SK-N-DZ (cell line): ENCODE results near the gene SAFB. TPM values are rescaled to one million over a fixed set of nuclear protein-coding genes. Genes with fewer than 3 reads are reported as not detected.

Experiments
- DNase-seq: peaks from one replicate; pipeline ENCODE4 v3.0.0-alpha.2; 2015; ENCODE audit warnings: low spot score
- polyA plus RNA-seq, 2 experiments: library from polyadenylated mRNA; depleted of rRNA; stranded (reverse); fragments of >200 nt; gene quantifications; 2 replicates each; pipeline ENCODE4 v1.2.3, GENCODE V29; 2014

Gene SAFB
- polyA plus RNA-seq (2014; cell fraction: cytosol; rRNA removed): 21.0 and 30.1 TPM in 2 replicates
- polyA plus RNA-seq (2014; cell fraction: nucleus; rRNA removed): 45.2 and 117 TPM in 2 replicates

GRCh38 chr19:5622465-5623396, at the start of gene SAFB, which contains the start of gene SAFB2:
Gene SAFB (plus strand): TSS chr19:5623083. CDS start chr19:5623206, 123 bp downstream.
Gene SAFB2 (minus strand): TSS chr19:5622776. CDS start chr19:5622715, 61 bp downstream.
- peak; percentile 98 for DNase-seq

DNA sequence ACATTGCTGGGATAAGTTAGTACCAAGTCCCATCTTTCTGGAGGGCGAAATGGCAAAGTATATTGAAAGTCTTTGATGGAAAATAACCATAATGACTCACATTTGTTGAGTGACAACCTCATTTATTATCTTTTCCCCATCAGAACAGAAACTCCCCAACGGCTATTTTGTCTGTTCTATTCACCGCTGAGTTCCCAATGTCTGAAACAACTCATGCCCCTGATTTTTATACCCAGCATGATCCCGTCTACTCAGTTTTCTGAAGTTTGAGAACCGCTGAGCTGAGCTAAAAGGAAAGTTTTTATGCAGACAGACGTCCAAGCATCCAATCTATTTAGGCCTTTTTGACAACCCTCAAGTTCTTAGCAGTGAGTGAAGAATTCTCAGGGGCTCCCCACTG, 47.3 kb upstream of the SAFB start:
- DNase-seq: no peak

- DNase-seq: peak; percentile 57
Observed at GRCh38 chr19:5578097-5578846, 44.6 kb upstream of the SAFB start.

- no peak for DNase-seq
Observed at GRCh38 chr19:5579286-5579685, 43.6 kb upstream of the SAFB start.

- no peak for DNase-seq
Observed at GRCh38 chr19:5579697-5580096, 43.2 kb upstream of the SAFB start.

- DNase-seq: no peak
Observed at GRCh38 chr19:5580161-5580571, 42.7 kb upstream of the SAFB start.

DNA sequence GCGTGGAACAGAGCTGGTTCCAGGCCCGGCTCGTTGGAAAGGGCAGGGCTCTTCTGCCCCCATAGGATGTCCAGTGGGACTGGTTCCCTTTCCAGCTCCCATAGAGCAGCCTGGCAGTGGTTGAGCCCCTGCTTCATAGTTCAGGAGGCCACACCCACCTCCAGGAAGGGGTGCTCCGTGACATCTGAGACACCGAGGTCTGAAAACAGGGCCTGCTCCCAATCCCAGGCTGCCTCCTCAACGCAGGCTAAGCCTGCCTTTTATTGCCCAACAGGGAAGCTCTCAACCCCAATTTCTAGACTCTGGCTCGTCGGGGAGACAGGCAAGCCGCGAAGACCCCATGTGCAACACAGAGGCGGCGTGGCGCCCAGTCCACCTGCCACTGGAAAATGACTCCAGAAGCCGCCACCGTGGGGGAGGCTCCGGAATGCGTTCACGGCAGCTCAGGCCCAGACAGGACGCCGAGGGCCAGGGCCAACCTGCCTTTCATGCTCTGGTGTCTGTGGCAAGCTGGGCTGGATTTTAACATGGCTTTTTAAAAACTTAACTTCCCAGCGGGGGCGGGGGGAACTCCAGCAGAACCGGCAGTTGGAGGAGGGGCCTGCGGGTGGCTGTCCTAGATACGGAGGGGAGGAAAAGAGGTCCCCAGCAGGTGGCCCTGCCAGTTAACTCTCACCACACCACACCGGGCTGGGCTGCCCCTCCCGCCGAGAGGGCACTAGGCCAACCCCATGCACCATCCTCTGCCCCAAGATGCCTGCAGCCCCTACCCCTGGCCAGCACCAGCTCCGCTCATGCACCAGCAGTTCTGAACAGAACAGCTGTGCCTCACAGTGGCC, 37.2 kb upstream of the SAFB start:
- no peak for DNase-seq

GRCh38 chr19:5586300-5587070, 36.4 kb upstream of the SAFB start:
- DNase-seq: no peak

GRCh38 chr19:5587071-5587455, 35.8 kb upstream of the SAFB start:
- no peak for DNase-seq

- DNase-seq: no peak
Observed at GRCh38 chr19:5587661-5588060, 35.2 kb upstream of the SAFB start.

DNA sequence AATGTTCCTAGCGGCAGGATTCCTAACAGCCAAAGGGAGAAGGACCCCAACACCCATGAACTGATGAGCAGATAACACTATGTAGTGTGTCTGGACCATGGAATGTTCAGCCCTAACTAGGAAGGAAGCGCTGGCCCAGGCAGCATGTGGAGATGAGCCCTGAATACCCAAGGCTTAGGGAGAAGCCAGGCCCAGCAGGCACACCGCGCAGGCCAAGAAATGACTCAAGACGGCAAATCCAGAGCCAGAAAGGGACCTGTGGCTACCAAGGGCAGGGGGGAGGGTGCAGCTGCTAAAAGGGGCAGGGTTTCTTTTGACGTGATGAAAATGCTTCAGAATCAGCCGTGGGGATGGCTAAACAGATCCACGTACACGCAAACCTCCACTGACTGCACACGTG, 34.4 kb upstream of the SAFB start:
- no peak for DNase-seq

- no peak for DNase-seq
Observed at GRCh38 chr19:5588906-5589676, 33.8 kb upstream of the SAFB start.

GRCh38 chr19:5590151-5590864, 32.6 kb upstream of the SAFB start:
- DNase-seq: no peak

- DNase-seq: no peak
Observed at GRCh38 chr19:5590865-5591154, 32.1 kb upstream of the SAFB start.

- DNase-seq: no peak
Observed at GRCh38 chr19:5591476-5591875, 31.4 kb upstream of the SAFB start.

GRCh38 chr19:5592531-5593342, 30.1 kb upstream of the SAFB start:
- no peak for DNase-seq

GRCh38 chr19:5593343-5594255, 29.3 kb upstream of the SAFB start:
- DNase-seq: no peak
